8988T (cell line): ENCODE data around the gene SZRD1.

Source experiments
- DNase-seq: peaks from one replicate; pipeline ENCODE4 v3.0.0; 2011

The SZRD1 gene

GRCh38 chr1:16442265-16442664 is 75.2 kb downstream of the SZRD1 start:
- no peak for DNase-seq

DNA sequence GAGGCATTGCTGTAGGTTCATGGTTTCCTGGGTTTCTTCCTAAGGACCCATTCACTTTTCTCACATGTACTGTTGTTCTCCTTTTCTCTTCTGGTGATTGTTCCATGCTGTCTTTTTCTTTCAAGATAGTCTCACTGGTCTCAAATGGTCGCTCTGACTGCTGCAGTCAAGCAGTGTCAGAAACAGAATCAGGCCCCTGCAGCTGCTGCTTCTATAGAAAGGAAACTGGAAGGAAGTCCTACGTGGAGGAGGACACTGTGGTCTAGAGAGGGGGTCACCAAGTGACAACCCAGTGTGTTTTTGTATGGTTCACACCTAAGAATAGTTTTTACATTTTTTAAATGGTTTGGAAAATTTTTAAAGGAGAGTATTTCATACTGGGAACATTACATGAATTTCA is 75.9 kb downstream of the SZRD1 start:
- DNase-seq, result no peak

- DNase-seq, result no peak
These were observed 77.1 kb downstream of the SZRD1 start for GRCh38 chr1:16443975-16444770.

DNA sequence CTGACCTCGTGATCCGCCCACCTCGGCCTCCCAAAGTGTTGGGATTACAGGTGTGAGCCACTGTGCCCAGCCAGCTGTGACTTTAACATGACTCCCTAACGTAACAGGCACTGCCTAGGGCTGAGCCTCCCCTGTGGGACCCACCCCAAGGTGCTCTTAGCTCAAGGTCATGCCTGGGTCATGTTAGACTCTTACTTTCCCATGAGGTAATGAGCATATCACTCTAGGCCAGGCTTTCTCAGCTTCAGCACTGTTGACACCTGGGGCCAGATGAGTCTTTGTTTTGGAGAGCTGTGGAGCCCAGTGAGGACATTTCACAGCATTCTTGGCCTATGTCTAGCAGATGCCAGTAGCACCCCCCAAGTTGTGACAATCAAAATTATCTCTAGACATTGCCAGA is 78.0 kb downstream of the SZRD1 start:
- no peak for DNase-seq

DNA sequence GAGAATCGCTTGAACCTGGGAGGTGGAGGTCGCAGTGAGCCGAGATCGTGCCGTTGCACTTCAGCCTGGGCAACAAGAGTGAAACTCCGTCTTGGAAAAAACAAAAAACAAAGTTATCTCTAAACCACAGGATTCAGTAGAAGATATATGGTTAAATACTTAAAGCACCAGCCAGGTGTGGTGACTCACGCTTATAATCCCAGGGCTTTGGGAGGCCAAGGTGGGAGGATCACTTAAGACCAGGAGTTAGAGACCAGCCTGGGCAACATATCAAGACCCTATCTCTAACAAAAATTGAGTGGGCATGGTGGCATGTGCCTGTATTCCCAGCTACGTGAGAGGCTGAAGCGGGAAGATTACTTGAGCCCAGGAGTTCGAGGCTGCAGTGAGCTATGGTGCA is 79.1 kb downstream of the SZRD1 start:
- no peak for DNase-seq

GRCh38 chr1:16447641-16448040 is 80.6 kb downstream of the SZRD1 start:
- DNase-seq, result no peak
